ENCODE measurements around the gene PTGES. TPM values are rescaled to one million over a fixed set of nuclear protein-coding genes. Genes with fewer than 3 reads are reported as not detected.

PTGES gene
- polyA plus RNA-seq, 3 donors: 0.29 to 1.8 (median 0.84) TPM

GRCh38 chr9:129708793-129709192, 44.0 kb downstream of the PTGES start:
- H3K27ac Mint-ChIP-seq: no peak overlapping the region
- Histone ChIP-seq H4K20me1 (ENCODE audit: insufficient read depth, low read length) (no peaks in the 10 kb centered on the region), H3K27ac (ENCODE audit: low read depth in 1 of 2, low read length in 2 of 2) (no peak overlapping the region), H3K9me3 (replicated peaks in 1 of 2; ENCODE audit: control insufficient read depth in 1 of 2, insufficient read depth in 1 of 2, low read length in 2 of 2) (no peaks in the 10 kb centered on the region), H2AFZ (ENCODE audit: insufficient read depth, low read depth, low read length, poor library complexity, severe bottlenecking) (no peak overlapping the region), H3K79me2 (ENCODE audit: insufficient read depth, low read length) (no peaks in the 10 kb centered on the region), H3K4me1 (ENCODE audit: control insufficient read depth in 1 of 2, insufficient read depth in 2 of 2, low read length in 2 of 2) (peaks cover 5 to 10% of the 10 kb centered on the region in 2 donors), H3K36me3 (replicated peaks in 1 of 2; ENCODE audit: control insufficient read depth in 1 of 2, insufficient read depth in 2 of 2, low read length in 2 of 2) (no peaks in the 10 kb centered on the region), H3K27me3 (ENCODE audit: control insufficient read depth in 2 of 2, insufficient read depth in 2 of 2, low read length in 2 of 2) (peaks cover 3 to 28% of the 10 kb centered on the region in 2 donors), H3K4me2 (replicated peaks; ENCODE audit: extremely low read depth, low read length, poor library complexity, severe bottlenecking) (no peak overlapping the region), H3K4me3 (replicated peaks in 1 of 3; ENCODE audit: low read depth in 2 of 3, low read length in 3 of 3) (no peak overlapping the region), H3K9ac (ENCODE audit: insufficient read depth, low read length, poor library complexity, severe bottlenecking) (no peak overlapping the region)
- no peak overlapping the region for H3K4me3 Mint-ChIP-seq
- H3K36me3 Mint-ChIP-seq: no peaks in the 10 kb centered on the region
- peaks cover 12% of the 10 kb centered on the region for H3K4me1 Mint-ChIP-seq
- H3K27me3 Mint-ChIP-seq (ENCODE audit: low read depth in 3 of 3): peaks cover 14 to 37% (median 23%) of the 10 kb centered on the region in 3 donors
- DNase-seq: no peak
- H3K9me3 Mint-ChIP-seq: peaks cover 0 to 1% (median 0%) of the 10 kb centered on the region in 7 donors
- TF ChIP-seq CTCF (IDR thresholded peaks at IDR 0.05): no peak
- WGBS (ENCODE audit: insufficient coverage): 92% methylated on average over 4 of the region's 6 CpGs
- intact Hi-C loops (cut with micrococcal nuclease): no loop called here

DNA sequence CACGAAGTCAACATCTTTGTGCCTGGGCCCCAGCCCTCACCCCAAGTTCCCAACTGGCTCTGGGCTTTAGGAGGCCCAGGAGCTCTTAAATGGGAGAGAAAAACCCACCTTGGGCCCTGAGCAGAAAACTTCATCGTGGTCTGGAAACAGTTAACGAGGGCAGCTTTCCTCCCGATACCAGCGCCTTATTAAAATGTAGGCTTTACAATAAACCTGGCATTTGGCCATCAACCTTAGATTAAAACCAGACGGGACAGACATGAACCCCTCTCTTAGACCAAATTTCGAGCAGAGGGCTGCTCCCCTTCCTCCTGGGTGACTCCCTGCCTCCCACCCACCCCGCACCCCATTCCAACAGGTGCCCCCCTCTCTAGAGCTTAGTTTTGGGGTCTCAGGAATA, 48.0 kb downstream of the PTGES start:
- Mint-ChIP-seq H3K36me3 (no peaks in the 10 kb centered on the region), H3K27me3 (ENCODE audit: low read depth in 3 of 3) (peaks cover 12 to 24% (median 17%) of the 10 kb centered on the region in 3 donors), H3K4me1 (no peaks in the 10 kb centered on the region), H3K27ac (no peak overlapping the region), H3K4me3 (no peak overlapping the region), H3K9me3 (peaks cover 0 to 2% (median 0%) of the 10 kb centered on the region in 7 donors)
- 87% methylated on average over 5 of the region's 8 CpGs for WGBS (ENCODE audit: insufficient coverage)
- no peaks in the 10 kb centered on the region for H3K36me3 ChIP-seq (replicated peaks in 1 of 2; ENCODE audit: control insufficient read depth in 1 of 2, insufficient read depth in 2 of 2, low read length in 2 of 2)
- intact Hi-C loops (cut with micrococcal nuclease): no loop called here
- H3K79me2 ChIP-seq (ENCODE audit: insufficient read depth, low read length): no peaks in the 10 kb centered on the region
- DNase-seq: no peak
- H3K4me2 ChIP-seq (replicated peaks; ENCODE audit: extremely low read depth, low read length, poor library complexity, severe bottlenecking): no peak overlapping the region
- no peak overlapping the region for H3K4me3 ChIP-seq (replicated peaks in 1 of 3; ENCODE audit: low read depth in 2 of 3, low read length in 3 of 3)
- no peak overlapping the region for H2AFZ ChIP-seq (ENCODE audit: insufficient read depth, low read depth, low read length, poor library complexity, severe bottlenecking)
- H3K9me3 ChIP-seq (replicated peaks in 1 of 2; ENCODE audit: control insufficient read depth in 1 of 2, insufficient read depth in 1 of 2, low read length in 2 of 2): no peaks in the 10 kb centered on the region
- H3K9ac ChIP-seq (ENCODE audit: insufficient read depth, low read length, poor library complexity, severe bottlenecking): no peak overlapping the region
- no peaks in the 10 kb centered on the region for H4K20me1 ChIP-seq (ENCODE audit: insufficient read depth, low read length)
- H3K4me1 ChIP-seq (ENCODE audit: control insufficient read depth in 1 of 2, insufficient read depth in 2 of 2, low read length in 2 of 2): no peaks in the 10 kb centered on the region
- H3K27ac ChIP-seq (ENCODE audit: low read depth in 1 of 2, low read length in 2 of 2): no peak overlapping the region
- no peak for TF ChIP-seq CTCF (IDR thresholded peaks at IDR 0.05)
- peaks cover 0 to 1% of the 10 kb centered on the region in 2 donors for H3K27me3 ChIP-seq (ENCODE audit: control insufficient read depth in 2 of 2, insufficient read depth in 2 of 2, low read length in 2 of 2)
